GM18519 (cell line): ENCODE results near the gene CACNG7.

Experiments used
- ATAC-seq: cut with Tn5 transposase; IDR thresholded peaks from one replicate; pipeline ENCODE4 v1.9.1; 2021; ENCODE audit warnings: mild to moderate bottlenecking, moderate library complexity; ENCODE audit not compliant: unreplicated experiment, low FRiP score

CACNG7 gene

GRCh38 chr19:53980539-53981375 lies 71.7 kb downstream of the CACNG7 start:
- no peak for ATAC-seq

GRCh38 chr19:53981376-53981951 lies 72.4 kb downstream of the CACNG7 start:
- no peak for ATAC-seq

GRCh38 chr19:53982001-53982451 lies 72.9 kb downstream of the CACNG7 start:
- no peak for ATAC-seq

GRCh38 chr19:53982611-53983010 lies 73.5 kb downstream of the CACNG7 start:
- no peak for ATAC-seq

DNA sequence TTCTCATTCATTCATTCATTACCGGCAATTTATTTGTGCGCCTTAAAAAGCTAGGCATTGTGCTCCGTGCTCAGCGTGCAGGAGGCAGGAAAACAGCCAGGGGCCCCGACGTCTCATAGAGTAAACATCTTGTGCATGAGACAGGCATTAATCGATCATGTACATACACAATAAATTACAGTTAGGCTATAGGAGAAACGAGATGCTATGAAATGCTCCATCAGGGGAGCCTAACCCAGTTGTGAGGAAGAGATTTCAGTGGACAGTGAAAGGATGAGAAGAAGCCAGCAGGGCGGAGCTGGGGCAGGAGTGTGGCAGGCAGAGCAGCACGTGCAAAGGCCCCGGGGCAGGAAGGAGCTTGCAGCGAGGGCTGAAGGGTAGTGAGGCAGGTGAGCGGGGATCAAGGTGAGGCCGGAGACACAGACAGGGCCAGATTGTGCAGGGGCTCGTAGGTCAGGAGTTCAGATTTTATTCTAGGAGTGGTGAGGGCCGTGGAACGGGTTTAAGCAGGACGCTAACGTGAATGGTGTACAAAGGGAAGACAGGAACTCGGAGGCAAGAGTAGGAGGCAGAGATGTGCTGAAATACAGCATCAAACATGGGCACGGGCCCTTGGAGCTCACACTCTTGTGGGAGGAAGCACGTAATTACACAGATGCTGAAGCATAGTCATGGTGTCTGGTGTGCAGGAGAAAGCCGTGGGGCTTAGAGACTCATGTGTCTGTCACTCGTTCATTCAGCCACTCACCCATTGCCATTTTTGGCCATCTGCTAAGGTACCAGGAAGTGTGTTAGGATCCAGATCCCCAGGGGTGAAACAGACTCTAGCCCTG lies 74.6 kb downstream of the CACNG7 start:
- no peak for ATAC-seq

- no peak for ATAC-seq
Observed at GRCh38 chr19:53985863-53986262, 76.8 kb downstream of the CACNG7 start.

DNA sequence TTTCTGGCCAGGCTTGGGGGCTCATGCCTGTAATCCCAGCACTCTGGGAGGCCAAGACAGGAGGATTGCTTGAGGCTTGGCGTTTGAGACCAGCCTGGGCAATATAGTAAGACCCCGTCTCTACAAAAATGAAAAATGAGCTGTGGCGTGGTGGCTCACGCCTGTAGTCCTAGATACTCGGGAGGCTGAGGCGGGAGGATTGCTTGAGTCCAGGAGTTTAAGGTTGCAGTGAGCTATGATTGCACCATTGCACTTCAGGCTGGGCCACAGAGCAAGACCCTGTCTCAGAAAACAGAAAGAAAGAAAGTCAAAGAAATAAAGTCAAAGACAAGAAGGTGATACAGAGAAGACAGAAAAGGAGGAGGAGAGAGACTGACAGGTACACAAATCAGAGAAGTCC lies 79.9 kb downstream of the CACNG7 start:
- ATAC-seq, result no peak

DNA sequence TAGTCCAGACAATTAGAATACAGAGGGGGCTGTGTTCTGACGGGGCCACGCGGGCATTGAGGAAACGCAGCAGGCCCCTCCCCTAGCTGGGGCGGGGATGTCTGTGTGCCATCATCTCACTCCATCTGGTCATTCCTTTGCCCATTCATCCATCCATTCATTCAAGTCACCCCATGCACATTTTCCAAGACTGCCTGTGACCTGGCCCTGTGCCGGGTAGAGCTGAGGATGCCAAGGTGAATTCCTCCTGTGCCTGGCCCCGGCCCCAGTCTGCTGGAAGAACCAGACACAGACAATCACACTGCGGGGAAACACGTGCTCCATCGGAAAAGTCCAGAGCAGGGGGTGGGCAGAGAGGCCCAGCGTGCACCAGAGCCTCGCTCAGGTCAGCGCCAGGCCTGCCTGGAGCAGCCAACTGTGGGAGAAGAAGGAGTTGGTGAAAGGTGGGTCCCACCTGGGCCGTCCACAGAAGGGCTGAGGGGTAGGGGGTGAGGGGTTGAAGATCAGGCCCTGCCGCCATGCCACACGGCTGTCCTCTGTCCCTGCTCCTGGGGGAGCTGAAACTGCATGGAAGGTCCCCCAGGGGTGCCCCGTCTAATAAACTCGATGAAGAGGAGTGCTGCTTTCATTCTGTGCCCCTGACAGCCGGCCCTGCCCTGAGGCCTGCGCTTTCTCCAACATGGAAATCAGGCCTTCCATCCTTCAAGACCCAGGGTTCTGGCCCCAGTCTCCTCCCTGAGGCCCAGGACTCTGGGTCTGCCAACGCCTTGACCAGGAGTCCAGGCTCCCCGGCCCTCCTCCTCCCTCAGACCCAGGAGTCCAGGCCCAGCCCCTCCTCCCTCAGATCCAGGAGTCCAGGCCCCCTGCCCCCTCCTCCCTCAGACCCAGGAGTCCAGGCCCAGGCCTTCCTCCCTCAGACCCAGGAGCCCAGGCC lies 80.8 kb downstream of the CACNG7 start:
- no peak for ATAC-seq

GRCh38 chr19:53991224-53992113 lies 82.4 kb downstream of the CACNG7 start, which contains the start of gene CACNG6:
Gene CACNG6, plus strand, starts transcription at chr19:53991637. Its CDS starts 1,241 bp downstream, at chr19:53992878.
- ATAC-seq, result no peak

GRCh38 chr19:53992211-53992610 lies 83.1 kb downstream of the CACNG7 start:
- no peak for ATAC-seq

DNA sequence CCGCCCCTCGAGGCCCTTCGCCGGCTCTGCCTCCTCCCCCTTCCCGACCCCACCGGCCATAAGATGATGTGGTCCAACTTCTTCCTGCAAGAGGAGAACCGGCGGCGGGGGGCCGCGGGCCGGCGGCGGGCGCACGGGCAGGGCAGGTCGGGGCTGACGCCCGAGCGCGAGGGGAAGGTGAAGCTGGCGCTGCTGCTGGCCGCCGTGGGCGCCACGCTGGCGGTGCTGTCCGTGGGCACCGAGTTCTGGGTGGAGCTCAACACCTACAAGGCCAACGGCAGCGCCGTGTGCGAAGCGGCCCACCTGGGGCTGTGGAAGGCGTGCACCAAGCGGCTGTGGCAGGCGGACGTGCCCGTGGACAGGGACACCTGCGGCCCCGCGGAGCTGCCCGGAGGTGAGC lies 83.7 kb downstream of the CACNG7 start:
- no peak for ATAC-seq

GRCh38 chr19:53993448-53993847 lies 84.4 kb downstream of the CACNG7 start:
- no peak for ATAC-seq
